PC-9 (cell line): ENCODE measurements around the gene SH2D5. TPM values are rescaled to one million over a fixed set of nuclear protein-coding genes. Genes with fewer than 3 reads are reported as not detected.

ENCODE experiments used
- BruUV-seq: library from RNA; stranded (reverse); fragments of 400-500 nt; replicated peaks from 2 replicates; lab custom pipeline; 2021; lab: Mats Ljungman, UMichigan
- CTCF ChIA-PET: fragments of 300-600 bp; sonication (Branson Sonifier 250); formaldehyde crosslinking; loops from one replicate; lab custom pipeline; 2022; ENCODE audit warnings: antibody characterized with exemption; lab: Charles Lee
- POLR2A ChIA-PET: fragments of 300-600 bp; sonication (Branson Sonifier 250); formaldehyde crosslinking; loops from one replicate; lab custom pipeline; 2022; ENCODE audit warnings: antibody characterized with exemption; ENCODE audit not compliant: unreplicated experiment; lab: Charles Lee
- DNase-seq, 2 experiments: peaks; one replicate each; pipeline versions ENCODE4 v3.0.0 to v3.0.0-alpha.2; 2015 to 2022; ENCODE audit warnings: mixed read lengths in 1 of 2
- H2AFZ ChIP-seq: fragments of 200-600 bp; sonication (generic); 2 replicates; pipeline ENCODE4 v1.8.1; 2017; ENCODE audit warnings: antibody characterized with exemption
- H3F3A ChIP-seq: fragments of 200-600 bp; sonication (generic); 2 replicates; pipeline ENCODE4 v1.8.1; 2017; ENCODE audit warnings: antibody characterized with exemption, mild to moderate bottlenecking, low read depth; ENCODE audit not compliant: insufficient read depth
- H3K27ac ChIP-seq: fragments of 200-600 bp; sonication (generic); 2 replicates; pipeline ENCODE4 v1.6.1; 2016; ENCODE audit warnings: mixed run types
- H3K27me3 ChIP-seq: fragments of 200-600 bp; sonication (generic); 2 replicates; pipeline ENCODE4 v1.6.1; 2016; ENCODE audit warnings: low read depth, mixed run types; ENCODE audit not compliant: insufficient read depth
- H3K36me3 ChIP-seq: fragments of 200-600 bp; sonication (generic); 2 replicates; pipeline ENCODE4 v1.6.1; 2016; ENCODE audit warnings: low read depth, mixed run types
- H3K4me1 ChIP-seq: fragments of 200-600 bp; sonication (generic); replicated peaks from 2 replicates; pipeline ENCODE4 v1.6.1; 2016; ENCODE audit warnings: mixed run types; ENCODE audit not compliant: insufficient read depth
- H3K4me2 ChIP-seq: fragments of 200-600 bp; sonication (generic); 2 replicates; pipeline ENCODE4 v1.6.1; 2017; ENCODE audit warnings: mixed run types
- H3K4me3 ChIP-seq: fragments of 200-600 bp; sonication (generic); 2 replicates; pipeline ENCODE4 v1.6.1; 2016; ENCODE audit warnings: mixed run types
- H3K79me2 ChIP-seq: fragments of 200-600 bp; sonication (generic); 2 replicates; pipeline ENCODE4 v1.6.1; 2017; ENCODE audit warnings: low read depth, mixed run types
- H3K9me2 ChIP-seq: fragments of 200-600 bp; sonication (generic); 2 replicates; pipeline ENCODE4 v1.8.1; 2017; ENCODE audit warnings: mild to moderate bottlenecking; ENCODE audit not compliant: insufficient read depth
- H3K9me3 ChIP-seq: fragments of 200-600 bp; sonication (generic); 2 replicates; pipeline ENCODE4 v1.8.1; 2016; ENCODE audit warnings: low read depth; ENCODE audit not compliant: insufficient read depth
- H4K20me1 ChIP-seq: fragments of 200-600 bp; sonication (generic); 2 replicates; pipeline ENCODE4 v1.8.1; 2017; ENCODE audit not compliant: insufficient read depth
- CTCF ChIP-seq: fragments of 200-600 bp; sonication (generic); conservative IDR thresholded peaks from 2 replicates; pipeline ENCODE4 v1.6.1; 2017; ENCODE audit warnings: mixed run types, antibody characterized with exemption, mild to moderate bottlenecking, moderate library complexity
- EZH2 ChIP-seq: fragments of 200-600 bp; sonication (generic); IDR thresholded peaks from 2 replicates; pipeline ENCODE4 v1.8.0; 2017; ENCODE audit warnings: antibody characterized with exemption, low read depth
- intact Hi-C: fragments of 100-400 bp; cut with micrococcal nuclease; formaldehyde crosslinking; loops from one replicate; pipeline ENCODE4 v1.10.0; 2022; ENCODE audit not compliant: unreplicated experiment
- total RNA-seq: library from RNA; stranded (reverse); gene quantifications from 2 replicates; pipeline ENCODE4 v1.2.3, GENCODE V29; 2021

The SH2D5 gene
- total RNA-seq, 1 experiment from 2014 or later = 1.5 TPM

DNA sequence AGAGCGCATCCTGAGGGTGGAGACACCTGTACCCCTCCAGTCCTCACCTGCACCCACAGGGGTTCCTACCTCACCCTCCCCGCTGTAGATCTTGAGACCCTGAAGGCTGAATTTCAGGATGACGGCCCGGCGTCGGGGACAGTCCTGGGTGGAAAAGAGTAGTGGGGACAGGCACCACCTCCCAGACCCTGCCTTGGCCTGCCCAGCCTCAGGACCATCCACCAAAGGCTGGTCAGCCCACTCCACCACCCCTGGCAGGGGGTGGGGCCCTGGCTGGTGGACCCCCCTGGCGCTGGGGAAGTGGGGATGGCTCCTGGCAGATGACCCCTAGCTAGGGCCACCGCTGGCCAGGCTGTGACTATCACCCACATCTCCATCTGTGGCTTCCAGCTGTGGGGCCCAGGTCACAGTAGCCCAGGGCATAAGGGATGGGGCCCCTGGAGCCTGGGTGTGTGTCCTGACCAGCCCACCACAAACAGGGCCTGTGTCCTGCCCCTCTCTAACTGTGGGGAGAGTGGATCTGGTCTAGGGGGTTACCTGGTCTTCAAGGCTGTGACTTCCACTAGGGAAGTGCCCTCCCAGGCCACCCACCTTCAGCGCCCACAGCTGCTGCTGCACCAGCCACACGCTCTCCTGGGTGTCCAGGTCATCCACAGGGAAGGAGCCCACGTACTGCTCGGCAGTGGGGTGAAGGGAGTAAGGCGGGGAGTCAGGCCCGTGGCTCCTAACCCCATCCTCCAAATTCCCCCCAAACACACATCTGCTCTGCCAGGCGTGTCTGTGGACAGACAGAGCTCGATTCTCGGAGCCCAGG, 5.4 kb downstream of the SH2D5 start:
- no peaks in the 10 kb centered on the region for H3K9me2 ChIP-seq
- TF ChIP-seq EZH2 (no peak), CTCF (no peak)
- H3K27me3 ChIP-seq = no peaks in the 10 kb centered on the region
- no peak overlapping the region for H3K4me3 ChIP-seq
- CTCF ChIA-PET = no interaction called here
- intact Hi-C loops = no loop called here
- H4K20me1 ChIP-seq = no peaks in the 10 kb centered on the region
- DNase-seq = no peak
- H3K4me2 ChIP-seq = no peak overlapping the region
- POLR2A ChIA-PET = no interaction called here
- no TSS peak for BruUV-seq
- no peak overlapping the region for H2AFZ ChIP-seq
- H3K27ac ChIP-seq = no peak overlapping the region
- no peaks in the 10 kb centered on the region for H3K9me3 ChIP-seq
- H3K4me1 ChIP-seq = no peaks in the 10 kb centered on the region
- no peaks in the 10 kb centered on the region; the same call in 1 of the 2 replicates for H3F3A ChIP-seq
- H3K36me3 ChIP-seq = no peaks in the 10 kb centered on the region
- no peaks in the 10 kb centered on the region for H3K79me2 ChIP-seq

GRCh38 chr1:20726118-20726911, 6.2 kb downstream of the SH2D5 start:
- Histone ChIP-seq H2AFZ (no peak overlapping the region), H3K27ac (no peak overlapping the region), H3K79me2 (no peaks in the 10 kb centered on the region), H3K9me2 (no peaks in the 10 kb centered on the region), H3K4me3 (no peak overlapping the region), H3K9me3 (no peaks in the 10 kb centered on the region), H3K4me2 (no peak overlapping the region), H3F3A (no peaks in the 10 kb centered on the region; the same call in 1 of the 2 replicates), H3K36me3 (no peaks in the 10 kb centered on the region), H3K4me1 (no peaks in the 10 kb centered on the region), H3K27me3 (no peaks in the 10 kb centered on the region), H4K20me1 (no peaks in the 10 kb centered on the region)
- ChIA-PET CTCF (no interaction called here), POLR2A (no interaction called here)
- no peak for DNase-seq
- no TSS peak for BruUV-seq
- intact Hi-C loops = no loop called here
- no peak for TF ChIP-seq CTCF
- no peak for TF ChIP-seq EZH2

DNA sequence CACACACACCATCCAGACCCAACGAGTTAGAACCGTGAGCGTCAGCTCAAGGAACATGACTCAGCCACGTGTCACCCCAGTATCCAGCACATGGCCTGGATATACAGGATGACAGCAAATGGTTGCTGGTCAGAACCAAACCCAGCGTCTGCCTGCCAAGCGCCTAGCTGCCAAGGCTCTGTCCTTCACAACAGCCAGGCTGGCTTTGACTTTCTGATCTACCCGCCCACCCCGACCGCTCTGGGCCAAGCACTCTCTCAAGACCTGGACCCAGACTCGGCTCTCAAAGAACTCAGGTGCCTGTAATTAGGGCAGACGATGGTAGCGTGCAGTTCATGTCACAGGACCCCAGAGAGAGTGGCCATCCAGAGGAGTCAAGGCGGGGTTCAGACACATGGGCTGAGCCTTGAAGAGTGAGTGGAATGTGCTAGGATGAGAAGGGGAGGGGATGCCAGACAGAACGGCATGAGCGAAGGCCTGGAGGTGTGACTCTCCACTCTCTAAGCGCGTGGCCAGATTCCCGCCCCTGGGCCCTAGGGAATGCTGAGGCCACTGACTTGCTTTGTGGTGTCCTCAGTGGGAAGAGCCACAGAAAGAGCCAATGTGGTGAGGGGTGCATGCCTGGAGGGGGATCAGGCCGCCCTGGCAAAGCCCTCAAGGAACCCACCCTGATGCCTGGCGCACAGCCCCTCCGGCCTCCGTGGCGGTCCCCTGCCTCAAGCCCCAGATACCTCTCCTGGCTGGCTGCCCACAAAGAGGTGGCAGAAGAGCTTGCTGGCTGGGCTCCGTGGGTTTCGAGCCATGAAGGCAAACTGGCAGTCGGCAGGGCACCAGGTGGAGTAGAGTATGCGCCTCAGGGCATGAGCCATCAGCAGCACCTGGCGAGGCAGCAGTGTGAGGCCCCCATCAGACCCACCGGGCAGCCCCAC, 7.0 kb downstream of the SH2D5 start:
- Histone ChIP-seq H3K36me3 (no peaks in the 10 kb centered on the region), H3K79me2 (no peaks in the 10 kb centered on the region), H3K9me3 (no peaks in the 10 kb centered on the region), H3K27ac (no peak overlapping the region), H3K27me3 (no peaks in the 10 kb centered on the region), H4K20me1 (no peaks in the 10 kb centered on the region), H3K4me3 (no peak overlapping the region), H2AFZ (no peak overlapping the region), H3K9me2 (no peaks in the 10 kb centered on the region), H3K4me2 (no peak overlapping the region), H3K4me1 (no peaks in the 10 kb centered on the region), H3F3A (no peaks in the 10 kb centered on the region; the same call in 1 of the 2 replicates)
- CTCF ChIA-PET = no interaction called here
- no peak for TF ChIP-seq CTCF
- TF ChIP-seq EZH2 = no peak
- no TSS peak for BruUV-seq
- POLR2A ChIA-PET = no interaction called here
- intact Hi-C loops = no loop called here
- DNase-seq = no peak
